ENCODE results near the gene UTP18. TPM values are rescaled to one million over a fixed set of nuclear protein-coding genes. Genes with fewer than 3 reads are reported as not detected.

The UTP18 gene
- total and polyA plus RNA-seq, 10 of the 15 experiments (the other 5 are each of a cell fraction or from before 2014, with no cell fraction given): 31.0 to 111 (median 58.8) TPM

- Histone ChIP-seq H3K27ac (ENCODE audit: control insufficient read depth, insufficient read depth) (no peak overlapping the region), H3K36me3 (ENCODE audit: control insufficient read depth in 2 of 2, insufficient read depth in 2 of 2, low read length in 1 of 2) (no peaks in the 10 kb centered on the region), H2AFZ (ENCODE audit: control insufficient read depth, low read depth, low read length) (no peak overlapping the region), H3K9ac (ENCODE audit: control insufficient read depth, insufficient read depth, low read length) (no peak overlapping the region), H3K4me1 (ENCODE audit: control insufficient read depth, insufficient read depth, low read length) (no peaks in the 10 kb centered on the region), H3K4me3 (no peak overlapping the region), H3K79me2 (ENCODE audit: control insufficient read depth, insufficient read depth, low read length) (no peaks in the 10 kb centered on the region), H3K9me3 (replicated peaks; ENCODE audit: control insufficient read depth, insufficient read depth, low read length) (no peaks in the 10 kb centered on the region), H3K4me2 (ENCODE audit: control insufficient read depth, insufficient read depth) (no peak overlapping the region), H3K27me3 (replicated peaks in 1 of 2; ENCODE audit: control insufficient read depth in 2 of 2, insufficient read depth in 2 of 2, low read length in 1 of 2) (peaks cover 0 to 3% of the 10 kb centered on the region in 2 experiments; a peak in 3 of 4 replicates), H4K20me1 (ENCODE audit: control insufficient read depth, insufficient read depth) (no peaks in the 10 kb centered on the region)
- DNase-seq (ENCODE audit: low read depth, low spot score) (no peak), ATAC-seq (no peak), FAIRE-seq (no peak)
- ChIA-PET CTCF (no interaction called here), RAD21 (ENCODE audit: unreplicated experiment) (no interaction called here), POLR2A (no interaction called here), SMC1A (ENCODE audit: uncharacterized antibody, unreplicated experiment) (no interaction called here)
- intact Hi-C loops (cut with micrococcal nuclease; ENCODE audit: unreplicated experiment) (no loop called here), in situ Hi-C loops (cut with MboI) (no loop called here)
- no TSS peak for BruUV-seq (replicated peaks)
- 45% methylated on average over 2 of the region's 2 CpGs for WGBS (ENCODE audit: insufficient coverage, insufficient replicate concordance, low lambda C conversion rate, missing lambda C conversion rate)
- TF ChIP-seq RAD51 (IDR thresholded peaks at IDR 0.05) (no peak), EED (IDR thresholded peaks at IDR 0.05; ENCODE audit: low read depth) (no peak), BMI1 (IDR thresholded peaks at IDR 0.05; ENCODE audit: borderline replicate concordance) (no peak), STAT3 (IDR thresholded peaks at IDR 0.05; ENCODE audit: low read depth, low read length) (no peak), MTA2 (IDR thresholded peaks at IDR 0.05; ENCODE audit: low read depth) (no peak), MXI1 (IDR thresholded peaks at IDR 0.05; ENCODE audit: low read depth, low read length) (no peak), USF1 (IDR thresholded peaks at IDR 0.05; ENCODE audit: borderline replicate concordance, extremely low read length, insufficient read depth, low read depth, low read length) (no peak), BCLAF1 (IDR thresholded peaks at IDR 0.05) (no peak), CBFB (IDR thresholded peaks at IDR 0.05; ENCODE audit: low read depth) (no peak)
- TF ChIP-seq, protein P1, sequence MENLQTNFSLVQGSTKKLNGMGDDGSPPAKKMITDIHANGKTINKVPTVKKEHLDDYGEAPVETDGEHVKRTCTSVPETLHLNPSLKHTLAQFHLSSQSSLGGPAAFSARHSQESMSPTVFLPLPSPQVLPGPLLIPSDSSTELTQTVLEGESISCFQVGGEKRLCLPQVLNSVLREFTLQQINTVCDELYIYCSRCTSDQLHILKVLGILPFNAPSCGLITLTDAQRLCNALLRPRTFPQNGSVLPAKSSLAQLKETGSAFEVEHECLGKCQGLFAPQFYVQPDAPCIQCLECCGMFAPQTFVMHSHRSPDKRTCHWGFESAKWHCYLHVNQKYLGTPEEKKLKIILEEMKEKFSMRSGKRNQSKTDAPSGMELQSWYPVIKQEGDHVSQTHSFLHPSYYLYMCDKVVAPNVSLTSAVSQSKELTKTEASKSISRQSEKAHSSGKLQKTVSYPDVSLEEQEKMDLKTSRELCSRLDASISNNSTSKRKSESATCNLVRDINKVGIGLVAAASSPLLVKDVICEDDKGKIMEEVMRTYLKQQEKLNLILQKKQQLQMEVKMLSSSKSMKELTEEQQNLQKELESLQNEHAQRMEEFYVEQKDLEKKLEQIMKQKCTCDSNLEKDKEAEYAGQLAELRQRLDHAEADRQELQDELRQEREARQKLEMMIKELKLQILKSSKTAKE (IDR thresholded peaks at IDR 0.05; ENCODE audit: low read depth, poor library complexity, severe bottlenecking): no peak
- TF ChIP-seq, protein P2, sequence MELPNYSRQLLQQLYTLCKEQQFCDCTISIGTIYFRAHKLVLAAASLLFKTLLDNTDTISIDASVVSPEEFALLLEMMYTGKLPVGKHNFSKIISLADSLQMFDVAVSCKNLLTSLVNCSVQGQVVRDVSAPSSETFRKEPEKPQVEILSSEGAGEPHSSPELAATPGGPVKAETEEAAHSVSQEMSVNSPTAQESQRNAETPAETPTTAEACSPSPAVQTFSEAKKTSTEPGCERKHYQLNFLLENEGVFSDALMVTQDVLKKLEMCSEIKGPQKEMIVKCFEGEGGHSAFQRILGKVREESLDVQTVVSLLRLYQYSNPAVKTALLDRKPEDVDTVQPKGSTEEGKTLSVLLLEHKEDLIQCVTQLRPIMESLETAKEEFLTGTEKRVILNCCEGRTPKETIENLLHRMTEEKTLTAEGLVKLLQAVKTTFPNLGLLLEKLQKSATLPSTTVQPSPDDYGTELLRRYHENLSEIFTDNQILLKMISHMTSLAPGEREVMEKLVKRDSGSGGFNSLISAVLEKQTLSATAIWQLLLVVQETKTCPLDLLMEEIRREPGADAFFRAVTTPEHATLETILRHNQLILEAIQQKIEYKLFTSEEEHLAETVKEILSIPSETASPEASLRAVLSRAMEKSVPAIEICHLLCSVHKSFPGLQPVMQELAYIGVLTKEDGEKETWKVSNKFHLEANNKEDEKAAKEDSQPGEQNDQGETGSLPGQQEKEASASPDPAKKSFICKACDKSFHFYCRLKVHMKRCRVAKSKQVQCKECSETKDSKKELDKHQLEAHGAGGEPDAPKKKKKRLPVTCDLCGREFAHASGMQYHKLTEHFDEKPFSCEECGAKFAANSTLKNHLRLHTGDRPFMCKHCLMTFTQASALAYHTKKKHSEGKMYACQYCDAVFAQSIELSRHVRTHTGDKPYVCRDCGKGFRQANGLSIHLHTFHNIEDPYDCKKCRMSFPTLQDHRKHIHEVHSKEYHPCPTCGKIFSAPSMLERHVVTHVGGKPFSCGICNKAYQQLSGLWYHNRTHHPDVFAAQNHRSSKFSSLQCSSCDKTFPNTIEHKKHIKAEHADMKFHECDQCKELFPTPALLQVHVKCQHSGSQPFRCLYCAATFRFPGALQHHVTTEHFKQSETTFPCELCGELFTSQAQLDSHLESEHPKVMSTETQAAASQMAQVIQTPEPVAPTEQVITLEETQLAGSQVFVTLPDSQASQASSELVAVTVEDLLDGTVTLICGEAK (IDR thresholded peaks at IDR 0.05; ENCODE audit: borderline replicate concordance): no peak
- TF ChIP-seq, protein P3, sequence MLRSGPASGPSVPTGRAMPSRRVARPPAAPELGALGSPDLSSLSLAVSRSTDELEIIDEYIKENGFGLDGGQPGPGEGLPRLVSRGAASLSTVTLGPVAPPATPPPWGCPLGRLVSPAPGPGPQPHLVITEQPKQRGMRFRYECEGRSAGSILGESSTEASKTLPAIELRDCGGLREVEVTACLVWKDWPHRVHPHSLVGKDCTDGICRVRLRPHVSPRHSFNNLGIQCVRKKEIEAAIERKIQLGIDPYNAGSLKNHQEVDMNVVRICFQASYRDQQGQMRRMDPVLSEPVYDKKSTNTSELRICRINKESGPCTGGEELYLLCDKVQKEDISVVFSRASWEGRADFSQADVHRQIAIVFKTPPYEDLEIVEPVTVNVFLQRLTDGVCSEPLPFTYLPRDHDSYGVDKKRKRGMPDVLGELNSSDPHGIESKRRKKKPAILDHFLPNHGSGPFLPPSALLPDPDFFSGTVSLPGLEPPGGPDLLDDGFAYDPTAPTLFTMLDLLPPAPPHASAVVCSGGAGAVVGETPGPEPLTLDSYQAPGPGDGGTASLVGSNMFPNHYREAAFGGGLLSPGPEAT (IDR thresholded peaks at IDR 0.05; ENCODE audit: low read depth): no peak
These were observed 81.9 kb downstream of the UTP18 start for GRCh38 chr17:51342257-51342656.

Measured in GM12878 (cell line).